Amygdala (tissue), 56 donors: ENCODE measurements around the gene SNURF.
"Not testable (repeated sequence)": the region's sequence is repeated elsewhere in the genome, so short reads cannot be mapped to it uniquely, and the experiment has no call there.

Experiments used
- DNase-seq, 56 donors: peaks; one replicate each; lab custom pipeline; 2025; lab: John Stamatoyannopoulos, UW

The SNURF gene

GRCh38 chr15:24966364-24967103, 11.7 kb downstream of the SNURF start:
- DNase-seq, result no peak

GRCh38 chr15:24971052-24971451, 16.3 kb downstream of the SNURF start:
- no peak for DNase-seq

- no peak for DNase-seq
Observed at GRCh38 chr15:24971772-24972171, 17.0 kb downstream of the SNURF start.

GRCh38 chr15:24972707-24973106, 17.9 kb downstream of the SNURF start:
- DNase-seq, result not testable (repeated sequence)

- DNase-seq, result no peak
Observed at GRCh38 chr15:24976932-24977331, 22.1 kb downstream of the SNURF start.

GRCh38 chr15:24977686-24978085, 22.9 kb downstream of the SNURF start:
- no peak for DNase-seq

GRCh38 chr15:24985224-24985623, 30.4 kb downstream of the SNURF start:
- no peak for DNase-seq

GRCh38 chr15:24986653-24987052, 31.9 kb downstream of the SNURF start:
- DNase-seq, result no peak
